GM18519 (cell line): Measurements from ENCODE around the gene SIGMAR1.

Experiments
- ATAC-seq: cut with Tn5 transposase; IDR thresholded peaks from one replicate; pipeline ENCODE4 v1.9.1; 2021; ENCODE audit warnings: mild to moderate bottlenecking, moderate library complexity; ENCODE audit not compliant: unreplicated experiment, low FRiP score

The SIGMAR1 gene

GRCh38 chr9:34607331-34607730 lies 30.3 kb downstream of the SIGMAR1 start:
- ATAC-seq: no peak

GRCh38 chr9:34606905-34607304 lies 30.7 kb downstream of the SIGMAR1 start:
- ATAC-seq: no peak

- no peak for ATAC-seq
Observed at GRCh38 chr9:34606190-34606589, 31.4 kb downstream of the SIGMAR1 start.

- no peak for ATAC-seq
Observed at GRCh38 chr9:34603610-34604231, 33.9 kb downstream of the SIGMAR1 start.

- ATAC-seq: no peak
Observed at GRCh38 chr9:34601937-34602573, 35.5 kb downstream of the SIGMAR1 start.

GRCh38 chr9:34600908-34601307 lies 36.7 kb downstream of the SIGMAR1 start:
- no peak for ATAC-seq

- ATAC-seq: no peak
Observed at GRCh38 chr9:34599546-34599945, 38.0 kb downstream of the SIGMAR1 start.

GRCh38 chr9:34594177-34594576 lies 43.4 kb downstream of the SIGMAR1 start:
- no peak for ATAC-seq

GRCh38 chr9:34592895-34593601 lies 44.5 kb downstream of the SIGMAR1 start:
- no peak for ATAC-seq

GRCh38 chr9:34591917-34592866 lies 45.4 kb downstream of the SIGMAR1 start:
- no peak for ATAC-seq

GRCh38 chr9:34591248-34591916 lies 46.2 kb downstream of the SIGMAR1 start:
- ATAC-seq: no peak

- ATAC-seq: no peak
Observed at GRCh38 chr9:34590381-34591247, 47.0 kb downstream of the SIGMAR1 start.

- no peak for ATAC-seq
Observed at GRCh38 chr9:34589636-34590380, 47.8 kb downstream of the SIGMAR1 start, which contains the start of gene CNTFR. Gene CNTFR, minus strand, starts transcription at chr9:34589724. Its CDS starts 20,743 bp downstream, at chr9:34568981.

- ATAC-seq: no peak
Observed at GRCh38 chr9:34588671-34589635, 48.6 kb downstream of the SIGMAR1 start.

GRCh38 chr9:34587271-34587670 lies 50.3 kb downstream of the SIGMAR1 start:
- ATAC-seq: no peak

- ATAC-seq: no peak
Observed at GRCh38 chr9:34585946-34586669, 51.5 kb downstream of the SIGMAR1 start.

GRCh38 chr9:34584970-34585369 lies 52.6 kb downstream of the SIGMAR1 start:
- no peak for ATAC-seq
